Immature natural killer cell (primary cell): ENCODE results near the gene TMC6. TPM values are rescaled to one million over a fixed set of nuclear protein-coding genes. Genes with fewer than 3 reads are reported as not detected.

Source experiments
- DNase-seq, 3 donors: peaks; one replicate each; pipeline ENCODE4 v3.0.0; 2022; ENCODE audit warnings: mixed read lengths in 1 of 3
- H3K27ac Mint-ChIP-seq, 6 donors: one replicate each; pipeline ENCODE4 v1.8.0; 2020; ENCODE audit warnings: mixed read lengths in 6 of 6, mild to moderate bottlenecking in 5 of 6, inconsistent platforms in 4 of 6, moderate library complexity in 3 of 6
- H3K27me3 Mint-ChIP-seq, 3 donors: one replicate each; pipeline ENCODE4 v1.8.0; 2020 to 2021; ENCODE audit warnings: low read depth in 3 of 3, mild to moderate bottlenecking in 3 of 3, mixed read lengths in 3 of 3, moderate library complexity in 3 of 3, inconsistent platforms in 1 of 3
- H3K36me3 Mint-ChIP-seq, 3 donors: one replicate each; pipeline ENCODE4 v1.8.0; 2020; ENCODE audit warnings: mixed read lengths in 3 of 3, inconsistent platforms in 2 of 3, mild to moderate bottlenecking in 2 of 3
- H3K4me1 Mint-ChIP-seq, 2 donors: one replicate each; pipeline ENCODE4 v1.8.0; 2020; ENCODE audit warnings: inconsistent platforms in 2 of 2, mild to moderate bottlenecking in 2 of 2, mixed read lengths in 2 of 2, moderate library complexity in 1 of 2
- H3K4me3 Mint-ChIP-seq, 5 donors: one replicate each; pipeline ENCODE4 v1.8.0; 2020; ENCODE audit warnings: mild to moderate bottlenecking in 5 of 5, mixed read lengths in 5 of 5, inconsistent platforms in 3 of 5, moderate library complexity in 3 of 5
- H3K9me3 Mint-ChIP-seq, 6 donors: one replicate each; pipeline ENCODE4 v1.8.0; 2020; ENCODE audit warnings: mild to moderate bottlenecking in 6 of 6, mixed read lengths in 6 of 6, inconsistent platforms in 4 of 6, moderate library complexity in 3 of 6
- polyA plus RNA-seq, 3 donors: library from polyadenylated mRNA; unstranded; fragments of 300-500 nt; fragmentation: Illumina TruSeq; gene quantifications; one replicate each; pipeline ENCODE4 v1.2.3, GENCODE V29; 2021

TMC6 gene
- polyA plus RNA-seq, 3 donors from 2014 or later: 194 to 262 (median 203) TPM

DNA sequence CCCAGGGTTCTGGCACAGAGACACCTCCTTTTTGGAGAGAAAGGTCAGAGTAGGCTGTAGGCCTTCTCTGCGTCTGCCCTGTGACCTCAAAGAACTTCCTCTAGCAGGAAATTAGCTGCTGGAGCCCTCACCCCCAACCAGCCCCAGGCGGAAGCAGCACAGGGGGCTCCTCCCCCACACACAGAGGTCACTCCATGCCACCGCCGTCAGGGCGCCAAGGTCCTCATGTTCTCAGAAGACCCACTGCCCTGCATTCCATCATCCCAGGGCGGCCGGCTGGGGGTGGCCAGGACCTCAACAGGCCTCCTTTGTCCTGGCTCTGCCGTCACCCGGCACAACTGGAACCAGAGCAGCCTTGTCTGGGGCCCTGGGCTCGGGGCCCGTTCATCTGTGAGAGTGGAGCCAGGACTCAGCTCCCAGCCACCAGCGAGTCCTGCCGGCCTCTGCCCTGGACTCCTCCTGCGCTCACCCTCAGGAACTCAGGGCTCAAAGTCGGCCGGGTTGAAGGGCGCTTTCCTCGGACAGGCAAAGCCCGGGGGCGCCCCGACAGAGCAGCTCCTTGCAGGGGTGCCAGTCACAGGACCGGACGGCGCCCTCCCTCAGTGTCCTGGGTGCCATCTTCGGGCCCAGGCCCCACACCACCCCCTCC is 1.2 kb downstream of the TMC6 start:
- peaks cover 17 to 37% (median 24%) of the 10 kb centered on the region in 3 donors for H3K27me3 Mint-ChIP-seq
- peaks cover 3 to 18% (median 5%) of the 10 kb centered on the region in 3 donors for H3K36me3 Mint-ChIP-seq
- H3K4me1 Mint-ChIP-seq: peaks cover 45 to 53% of the 10 kb centered on the region in 2 donors
- H3K4me3 Mint-ChIP-seq: peak overlapping the region; percentile 92 to 98 (median 93)
- peak; percentile 79 to 82 (median 80) for DNase-seq
- H3K9me3 Mint-ChIP-seq: no peaks in the 10 kb centered on the region
- H3K27ac Mint-ChIP-seq: peak overlapping the region; percentile 89 to 96 (median 94)

DNA sequence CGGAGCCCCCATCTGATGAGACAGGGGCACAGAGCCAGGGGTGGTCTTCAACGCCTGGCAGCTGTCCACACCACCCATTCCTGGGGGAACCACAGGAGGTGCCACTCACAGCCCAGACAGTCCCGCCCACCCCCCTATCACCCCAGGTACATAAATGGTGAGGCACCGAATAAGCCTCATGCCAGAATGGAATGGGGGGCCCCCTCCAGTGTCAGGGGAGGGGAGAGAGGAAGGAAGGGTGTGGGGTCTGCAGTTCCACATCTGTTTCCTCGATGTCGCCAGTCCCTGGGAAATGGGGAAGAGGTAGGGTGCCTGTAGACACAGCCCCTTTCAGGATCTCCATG is 1.7 kb downstream of the TMC6 start:
- Mint-ChIP-seq H3K36me3 (peaks cover 3 to 18% (median 5%) of the 10 kb centered on the region in 3 donors), H3K27me3 (peaks cover 16 to 35% (median 23%) of the 10 kb centered on the region in 3 donors), H3K4me1 (peaks cover 50 to 58% of the 10 kb centered on the region in 2 donors), H3K9me3 (no peaks in the 10 kb centered on the region), H3K4me3 (peak overlapping the region; percentile 92 to 98 (median 93)), H3K27ac (peak overlapping the region; percentile 89 to 96 (median 94))
- no peak for DNase-seq

DNA sequence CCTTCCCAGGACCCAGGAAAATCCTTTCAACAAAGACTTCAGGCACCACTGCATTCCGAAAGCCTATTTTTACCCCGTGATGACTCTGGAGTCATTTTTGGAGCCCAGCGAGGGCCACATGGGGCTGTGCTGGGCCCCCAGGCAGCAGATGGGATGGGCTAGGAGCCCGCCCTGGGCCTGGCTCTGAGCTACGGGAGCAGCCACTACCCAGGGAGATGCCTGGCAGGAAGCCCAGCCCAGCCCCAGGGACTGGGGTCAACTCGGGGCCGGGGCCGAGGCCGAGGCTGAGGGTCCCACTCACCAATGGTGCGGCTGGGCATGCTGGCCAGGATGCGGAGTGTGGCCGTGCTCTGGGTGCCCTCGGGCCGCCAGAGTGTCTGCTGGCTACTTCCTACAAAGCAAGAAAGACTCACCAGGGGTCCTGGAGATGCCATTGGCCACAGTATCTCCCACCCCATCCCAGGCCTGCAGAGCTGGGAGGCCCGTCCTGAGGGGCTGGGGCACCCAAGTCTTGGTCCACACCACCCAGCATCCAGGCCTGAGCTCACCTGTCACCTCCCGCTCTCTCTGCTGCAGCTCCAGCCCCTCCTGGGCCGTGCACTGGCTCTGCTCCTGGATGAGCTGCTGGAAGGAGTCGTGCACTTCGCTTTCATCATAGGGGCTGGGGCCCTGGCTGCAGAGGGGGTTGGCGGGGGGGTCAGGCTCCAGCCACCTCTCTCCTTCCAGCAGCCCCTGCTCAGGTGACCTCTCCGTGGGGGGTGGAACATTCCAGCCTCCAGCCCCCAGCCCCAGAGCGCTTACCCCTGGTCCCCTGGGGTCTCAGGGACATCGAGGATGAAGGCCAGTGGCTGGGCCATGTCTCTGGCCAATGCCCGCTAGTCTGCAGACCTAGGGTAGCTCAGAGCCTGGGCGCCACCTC is 2.3 kb downstream of the TMC6 start:
- Mint-ChIP-seq H3K27me3 (peaks cover 16 to 40% (median 28%) of the 10 kb centered on the region in 3 donors), H3K9me3 (no peaks in the 10 kb centered on the region), H3K4me3 (peak overlapping the region; percentile 44 to 98 (median 92)), H3K36me3 (peaks cover 3 to 21% (median 5%) of the 10 kb centered on the region in 3 donors), H3K4me1 (peaks cover 57 to 64% of the 10 kb centered on the region in 2 donors), H3K27ac (peak overlapping the region in 5 of 6 donors; percentile 89 to 96 (median 94))
- no peak for DNase-seq

DNA sequence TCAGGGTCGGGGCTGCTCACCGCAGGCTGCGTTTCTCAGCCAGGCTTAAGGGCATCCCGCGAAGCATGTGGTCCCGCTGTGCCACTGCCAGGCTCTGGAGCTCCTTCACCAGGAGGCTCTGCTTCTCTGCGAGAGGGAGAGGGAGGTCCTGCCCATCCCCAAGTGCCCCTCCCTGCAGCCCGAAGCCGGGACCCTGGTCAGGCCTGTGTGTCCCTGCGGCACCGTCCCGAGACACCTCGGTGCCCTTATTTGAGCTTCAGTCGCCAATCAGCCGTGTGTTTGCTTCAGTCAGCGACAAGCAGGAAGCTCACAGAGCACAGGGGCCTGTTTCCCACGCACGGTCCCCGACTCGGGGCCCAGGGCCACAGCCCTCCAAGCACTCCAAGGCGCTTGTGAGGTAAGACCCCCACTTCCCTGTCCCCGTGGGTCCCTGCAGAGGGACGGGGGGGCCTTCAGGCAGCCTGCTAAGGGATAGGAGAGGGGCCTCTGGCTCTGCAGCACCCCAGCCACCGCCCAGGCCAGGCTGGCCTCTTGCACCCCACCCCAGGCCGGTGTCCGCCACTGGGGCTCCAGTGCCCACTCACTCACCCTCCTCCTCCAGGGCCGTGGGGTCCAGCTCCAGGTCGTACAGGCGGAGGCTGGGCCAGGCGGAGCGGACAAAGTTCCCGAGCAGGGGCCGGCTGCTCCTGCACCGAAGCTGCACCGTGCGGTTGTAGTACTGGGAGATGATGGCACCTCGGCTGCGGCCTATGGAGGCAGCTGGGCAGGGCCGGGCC is 3.2 kb downstream of the TMC6 start:
- H3K4me1 Mint-ChIP-seq: peaks cover 64 to 67% of the 10 kb centered on the region in 2 donors

DNA sequence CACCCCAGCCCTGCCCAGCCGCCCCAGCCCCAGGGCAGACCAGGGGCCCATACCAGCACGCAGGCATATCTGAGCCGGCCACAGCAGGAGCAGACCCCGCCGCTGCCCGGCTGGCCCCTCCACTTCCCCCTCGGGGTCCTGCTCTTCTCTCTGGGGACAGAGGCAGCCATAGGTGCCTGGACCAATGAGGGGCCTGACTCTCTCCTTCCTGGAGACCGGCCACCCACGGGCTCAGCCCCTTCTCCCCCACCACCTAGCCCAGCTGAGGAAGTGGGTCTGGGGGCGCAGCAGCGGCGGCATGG is 3.8 kb downstream of the TMC6 start:
- H3K27me3 Mint-ChIP-seq: peaks cover 11 to 34% (median 22%) of the 10 kb centered on the region in 3 donors
- no peak for DNase-seq
- H3K36me3 Mint-ChIP-seq: peaks cover 3 to 24% (median 5%) of the 10 kb centered on the region in 3 donors
- H3K9me3 Mint-ChIP-seq: no peaks in the 10 kb centered on the region
- peaks cover 60 to 63% of the 10 kb centered on the region in 2 donors for H3K4me1 Mint-ChIP-seq
- peak overlapping the region in 1 of 5 donors; percentile 12 for H3K4me3 Mint-ChIP-seq
- peak overlapping the region in 1 of 6 donors; percentile 53 for H3K27ac Mint-ChIP-seq

More for the DNA sequence above, 3.2 kb downstream of the TMC6 start:
- Mint-ChIP-seq H3K4me3 (peak overlapping the region in 3 of 5 donors; percentile 4 to 42 (median 9)), H3K27me3 (peaks cover 11 to 36% (median 22%) of the 10 kb centered on the region in 3 donors), H3K36me3 (peaks cover 3 to 24% (median 5%) of the 10 kb centered on the region in 3 donors), H3K27ac (peak overlapping the region in 2 of 6 donors; percentile 26 to 53), H3K9me3 (no peaks in the 10 kb centered on the region)
- no peak for DNase-seq

GRCh38 chr17:78124081-78124835 is 4.3 kb downstream of the TMC6 start:
- Mint-ChIP-seq H3K27me3 (peaks cover 11 to 32% (median 22%) of the 10 kb centered on the region in 3 donors), H3K4me3 (peak overlapping the region in 4 of 5 donors; percentile 40 to 86 (median 56)), H3K27ac (peak overlapping the region; percentile 78 to 96 (median 88)), H3K36me3 (peaks cover 3 to 24% (median 5%) of the 10 kb centered on the region in 3 donors), H3K9me3 (no peaks in the 10 kb centered on the region), H3K4me1 (peaks cover 55 to 59% of the 10 kb centered on the region in 2 donors)
- DNase-seq: peak in 1 of 3 donors; percentile 34

GRCh38 chr17:78123258-78123929 is 5.2 kb downstream of the TMC6 start:
- peaks cover 7 to 25% (median 22%) of the 10 kb centered on the region in 3 donors for H3K27me3 Mint-ChIP-seq
- DNase-seq: no peak
- peak overlapping the region; percentile 88 to 96 (median 95) for H3K27ac Mint-ChIP-seq
- H3K9me3 Mint-ChIP-seq: no peaks in the 10 kb centered on the region
- peaks cover 3 to 24% (median 5%) of the 10 kb centered on the region in 3 donors for H3K36me3 Mint-ChIP-seq
- peak overlapping the region; percentile 46 to 86 (median 69) for H3K4me3 Mint-ChIP-seq
- peaks cover 49 to 54% of the 10 kb centered on the region in 2 donors for H3K4me1 Mint-ChIP-seq

- Mint-ChIP-seq H3K27ac (peak overlapping the region; percentile 88 to 96 (median 95)), H3K36me3 (peaks cover 5 to 27% (median 7%) of the 10 kb centered on the region in 3 donors), H3K27me3 (peaks cover 7 to 25% (median 22%) of the 10 kb centered on the region in 3 donors), H3K4me1 (peaks cover 53 to 57% of the 10 kb centered on the region in 2 donors), H3K4me3 (peak overlapping the region; percentile 46 to 86 (median 69)), H3K9me3 (no peaks in the 10 kb centered on the region)
- peak in 1 of 3 donors; percentile 51 for DNase-seq
Observed at GRCh38 chr17:78122931-78123249, 5.7 kb downstream of the TMC6 start.

- Mint-ChIP-seq H3K4me3 (peak overlapping the region; percentile 67 to 86 (median 84)), H3K36me3 (peaks cover 5 to 27% (median 8%) of the 10 kb centered on the region in 3 donors), H3K4me1 (peaks cover 58 to 62% of the 10 kb centered on the region in 2 donors), H3K9me3 (no peaks in the 10 kb centered on the region), H3K27me3 (peaks cover 6 to 25% (median 22%) of the 10 kb centered on the region in 3 donors), H3K27ac (peak overlapping the region; percentile 88 to 96 (median 95))
- DNase-seq: peak in 2 of 3 donors; percentile 44 to 48
Observed at GRCh38 chr17:78122216-78122930, 6.2 kb downstream of the TMC6 start.

DNA sequence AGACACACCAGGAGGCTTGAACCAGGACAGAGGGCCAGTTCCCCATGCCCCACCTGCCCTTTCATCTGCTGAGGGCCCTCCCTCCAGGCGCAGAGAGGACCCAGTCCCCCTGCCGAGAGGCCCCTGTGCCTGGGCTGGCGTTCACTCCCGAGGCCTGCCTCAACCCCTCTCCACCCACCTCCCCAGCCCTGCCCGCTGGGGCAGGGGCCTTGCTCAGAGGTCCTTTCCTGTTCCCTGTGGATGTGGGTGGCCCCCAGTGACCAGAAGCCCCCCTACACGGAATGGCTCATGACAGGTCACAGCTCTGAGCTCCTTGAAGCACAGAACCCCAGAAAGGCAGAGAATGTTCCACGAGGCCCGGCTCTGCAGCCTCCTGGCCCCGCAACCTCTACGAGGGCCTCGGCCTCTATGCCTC is 6.7 kb downstream of the TMC6 start:
- H3K36me3 Mint-ChIP-seq: peaks cover 2 to 23% (median 8%) of the 10 kb centered on the region in 3 donors
- DNase-seq: no peak
- H3K9me3 Mint-ChIP-seq: no peaks in the 10 kb centered on the region
- peaks cover 2 to 21% (median 20%) of the 10 kb centered on the region in 3 donors for H3K27me3 Mint-ChIP-seq
- peaks cover 52 to 60% of the 10 kb centered on the region in 2 donors for H3K4me1 Mint-ChIP-seq
- H3K27ac Mint-ChIP-seq: peak overlapping the region; percentile 88 to 96 (median 95)
- H3K4me3 Mint-ChIP-seq: peak overlapping the region; percentile 67 to 86 (median 84)

DNA sequence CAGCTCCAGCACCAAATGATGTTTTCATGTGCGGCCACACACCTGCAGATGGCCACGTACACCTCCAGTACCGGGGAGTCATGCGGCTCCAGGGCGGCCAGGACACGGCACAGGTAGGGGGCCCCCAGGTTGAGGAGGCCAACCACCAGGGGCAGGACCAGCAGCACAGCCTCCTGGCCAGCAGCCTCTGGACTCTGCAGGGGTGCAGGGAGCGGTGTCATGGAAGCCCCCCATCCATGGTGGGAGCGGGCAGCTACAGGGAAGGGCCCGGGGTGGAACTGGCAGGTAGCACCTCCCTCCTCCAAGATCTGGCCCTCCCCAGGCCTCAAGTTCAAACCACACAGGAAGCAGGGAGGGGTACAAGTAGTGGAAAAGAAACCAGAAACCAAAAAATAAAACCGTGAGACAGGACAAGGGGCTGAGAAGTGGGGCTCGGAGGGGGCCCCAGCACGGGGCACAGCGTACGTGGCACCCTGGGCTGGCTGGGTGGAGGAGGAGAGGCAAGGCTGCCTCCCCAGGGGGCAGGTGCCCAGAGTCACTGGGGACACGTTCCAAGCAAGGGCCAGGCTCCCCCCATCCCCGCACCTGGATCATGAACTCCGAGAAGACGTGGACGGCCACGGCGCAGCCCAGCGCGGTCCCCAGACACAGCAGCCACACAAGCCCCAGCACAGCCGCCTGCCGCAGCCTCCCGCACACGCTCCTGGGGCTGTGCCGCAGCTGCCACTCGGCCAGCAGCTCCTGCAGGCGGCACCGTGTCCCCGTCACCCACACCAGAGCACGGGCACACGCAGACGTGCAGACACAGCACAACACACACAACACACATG is 7.4 kb downstream of the TMC6 start:
- peak overlapping the region; percentile 88 to 96 (median 95) for H3K27ac Mint-ChIP-seq
- H3K4me1 Mint-ChIP-seq: peaks cover 48 to 57% of the 10 kb centered on the region in 2 donors
- peaks cover 2 to 23% (median 8%) of the 10 kb centered on the region in 3 donors for H3K36me3 Mint-ChIP-seq
- DNase-seq: peak; percentile 74 to 79 (median 77)
- peak overlapping the region; percentile 67 to 86 (median 84) for H3K4me3 Mint-ChIP-seq
- no peaks in the 10 kb centered on the region for H3K9me3 Mint-ChIP-seq
- H3K27me3 Mint-ChIP-seq: peaks cover 2 to 21% (median 21%) of the 10 kb centered on the region in 3 donors
